Measurements from ENCODE around the gene C15orf61.

GRCh38 chr15:67548862-67549651, 28.1 kb downstream of the C15orf61 start:
- TF ChIP-seq, protein P1, sequence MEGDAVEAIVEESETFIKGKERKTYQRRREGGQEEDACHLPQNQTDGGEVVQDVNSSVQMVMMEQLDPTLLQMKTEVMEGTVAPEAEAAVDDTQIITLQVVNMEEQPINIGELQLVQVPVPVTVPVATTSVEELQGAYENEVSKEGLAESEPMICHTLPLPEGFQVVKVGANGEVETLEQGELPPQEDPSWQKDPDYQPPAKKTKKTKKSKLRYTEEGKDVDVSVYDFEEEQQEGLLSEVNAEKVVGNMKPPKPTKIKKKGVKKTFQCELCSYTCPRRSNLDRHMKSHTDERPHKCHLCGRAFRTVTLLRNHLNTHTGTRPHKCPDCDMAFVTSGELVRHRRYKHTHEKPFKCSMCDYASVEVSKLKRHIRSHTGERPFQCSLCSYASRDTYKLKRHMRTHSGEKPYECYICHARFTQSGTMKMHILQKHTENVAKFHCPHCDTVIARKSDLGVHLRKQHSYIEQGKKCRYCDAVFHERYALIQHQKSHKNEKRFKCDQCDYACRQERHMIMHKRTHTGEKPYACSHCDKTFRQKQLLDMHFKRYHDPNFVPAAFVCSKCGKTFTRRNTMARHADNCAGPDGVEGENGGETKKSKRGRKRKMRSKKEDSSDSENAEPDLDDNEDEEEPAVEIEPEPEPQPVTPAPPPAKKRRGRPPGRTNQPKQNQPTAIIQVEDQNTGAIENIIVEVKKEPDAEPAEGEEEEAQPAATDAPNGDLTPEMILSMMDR (IDR thresholded peaks at IDR 0.05 in 8 of 11, conservative IDR thresholded peaks at IDR 0.05 in 3 of 11): no peak
- TF ChIP-seq POLR2A (IDR thresholded peaks at IDR 0.05) (no peak), POLR2AphosphoS5 (IDR thresholded peaks at IDR 0.05) (no peak)

Measured in spleen (tissue), 7 donors.